OCI-LY3 (cell line): ENCODE measurements around the gene SLC6A11.

ENCODE experiments used
- H2AFZ ChIP-seq: fragments of 200-600, 300-600 bp; shearing (Covaris generic); 2 replicates; pipeline ENCODE4 v1.6.0; 2014; ENCODE audit warnings: antibody characterized with exemption, low read depth, low read length
- H3K27ac ChIP-seq: fragments of 200-600, 300-600 bp; sonication (generic); 2 replicates; pipeline ENCODE4 v1.5.1; 2014; ENCODE audit warnings: mild to moderate bottlenecking, low read length, moderate library complexity, mixed read lengths
- H3K27me3 ChIP-seq: fragments of 200-600, 300-600 bp; sonication (generic); 2 replicates; pipeline ENCODE4 v1.6.1; 2014; ENCODE audit warnings: low read depth, low read length, mixed read lengths
- H3K36me3 ChIP-seq: fragments of 200-600, 300-600 bp; sonication (generic); replicated peaks from 2 replicates; pipeline ENCODE3; 2014; ENCODE audit warnings: low read depth, low read length, mixed read lengths
- H3K4me1 ChIP-seq: fragments of 300-600, 200-600 bp; sonication (generic); 2 replicates; pipeline ENCODE4 v1.6.1; 2014; ENCODE audit warnings: low read length, mixed read lengths
- H3K4me2 ChIP-seq: fragments of 200-600, 300-600 bp; sonication (generic); 2 replicates; pipeline ENCODE4 v1.6.1; 2014; ENCODE audit warnings: low read length, mixed read lengths
- H3K4me3 ChIP-seq: fragments of 300-600, 200-600 bp; sonication (generic); 2 replicates; pipeline ENCODE4 v1.5.1; 2014; ENCODE audit warnings: antibody characterized with exemption, mild to moderate bottlenecking, low read length, moderate library complexity
- H3K79me2 ChIP-seq: fragments of 300-600, 200-600 bp; shearing (Covaris generic); 2 replicates; pipeline ENCODE4 v1.6.1; 2014; ENCODE audit warnings: mild to moderate bottlenecking, low read length, mixed read lengths
- H3K9ac ChIP-seq: fragments of 300-600, 200-600 bp; shearing (Covaris generic); 2 replicates; pipeline ENCODE4 v1.6.0; 2014; ENCODE audit warnings: mild to moderate bottlenecking, low read length, moderate library complexity
- H3K9me3 ChIP-seq: fragments of 200-600, 300-600 bp; shearing (Covaris generic); 2 replicates; pipeline ENCODE4 v1.6.1; 2014; ENCODE audit warnings: low read length, mixed read lengths; ENCODE audit not compliant: insufficient read depth
- H4K20me1 ChIP-seq: fragments of 200-600, 300-600 bp; sonication (generic); 2 replicates; pipeline ENCODE4 v1.6.1; 2016; ENCODE audit warnings: low read length, mixed read lengths; ENCODE audit not compliant: insufficient read depth
- EZH2phosphoT487 ChIP-seq: fragments of 200-600 bp; shearing (Covaris generic); IDR thresholded peaks from 2 replicates; pipeline ENCODE4 v1.6.1; 2018; ENCODE audit warnings: antibody characterized with exemption, mixed run types, low read depth
- TF ChIP-seq, protein P1 (sequence below): fragments of 200-600, 300-600 bp; sonication (generic); IDR thresholded peaks from 2 replicates; pipeline ENCODE4 v1.5.1; 2014; ENCODE audit warnings: antibody characterized with exemption, low read length, low read depth

Gene SLC6A11

DNA sequence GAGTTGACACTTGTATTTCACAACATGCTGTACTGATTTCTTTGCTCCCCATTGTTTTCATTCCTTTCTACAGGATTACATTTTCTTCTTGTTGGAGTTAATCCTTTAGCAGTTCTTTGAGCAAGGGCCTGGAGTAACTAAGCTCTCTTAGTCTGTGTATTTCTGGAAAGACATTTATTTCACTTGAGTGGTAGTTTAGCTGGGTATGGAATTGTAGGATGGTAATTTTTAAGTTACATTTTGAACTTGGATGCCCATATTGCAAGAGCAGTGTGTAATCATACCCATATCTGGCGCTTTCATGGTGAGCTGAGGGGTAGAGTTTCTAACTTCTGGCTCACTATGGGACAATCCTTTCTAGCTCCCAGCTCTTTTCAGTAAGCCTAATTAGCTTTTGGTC lies 74.6 kb downstream of the SLC6A11 start:
- H3K27me3 ChIP-seq: no peaks in the 10 kb centered on the region
- no peak overlapping the region for H3K4me3 ChIP-seq
- TF ChIP-seq, protein P1, sequence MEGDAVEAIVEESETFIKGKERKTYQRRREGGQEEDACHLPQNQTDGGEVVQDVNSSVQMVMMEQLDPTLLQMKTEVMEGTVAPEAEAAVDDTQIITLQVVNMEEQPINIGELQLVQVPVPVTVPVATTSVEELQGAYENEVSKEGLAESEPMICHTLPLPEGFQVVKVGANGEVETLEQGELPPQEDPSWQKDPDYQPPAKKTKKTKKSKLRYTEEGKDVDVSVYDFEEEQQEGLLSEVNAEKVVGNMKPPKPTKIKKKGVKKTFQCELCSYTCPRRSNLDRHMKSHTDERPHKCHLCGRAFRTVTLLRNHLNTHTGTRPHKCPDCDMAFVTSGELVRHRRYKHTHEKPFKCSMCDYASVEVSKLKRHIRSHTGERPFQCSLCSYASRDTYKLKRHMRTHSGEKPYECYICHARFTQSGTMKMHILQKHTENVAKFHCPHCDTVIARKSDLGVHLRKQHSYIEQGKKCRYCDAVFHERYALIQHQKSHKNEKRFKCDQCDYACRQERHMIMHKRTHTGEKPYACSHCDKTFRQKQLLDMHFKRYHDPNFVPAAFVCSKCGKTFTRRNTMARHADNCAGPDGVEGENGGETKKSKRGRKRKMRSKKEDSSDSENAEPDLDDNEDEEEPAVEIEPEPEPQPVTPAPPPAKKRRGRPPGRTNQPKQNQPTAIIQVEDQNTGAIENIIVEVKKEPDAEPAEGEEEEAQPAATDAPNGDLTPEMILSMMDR: no peak
- no peak for TF ChIP-seq EZH2phosphoT487
- no peak overlapping the region for H3K4me2 ChIP-seq
- no peak overlapping the region for H3K9ac ChIP-seq
- H2AFZ ChIP-seq: no peak overlapping the region
- no peaks in the 10 kb centered on the region for H3K36me3 ChIP-seq
- H3K9me3 ChIP-seq: peaks cover 4% of the 10 kb centered on the region; the same call in 1 of the 2 replicates
- H3K4me1 ChIP-seq: no peaks in the 10 kb centered on the region
- H4K20me1 ChIP-seq: no peaks in the 10 kb centered on the region
- no peaks in the 10 kb centered on the region for H3K79me2 ChIP-seq
- H3K27ac ChIP-seq: no peak overlapping the region

DNA sequence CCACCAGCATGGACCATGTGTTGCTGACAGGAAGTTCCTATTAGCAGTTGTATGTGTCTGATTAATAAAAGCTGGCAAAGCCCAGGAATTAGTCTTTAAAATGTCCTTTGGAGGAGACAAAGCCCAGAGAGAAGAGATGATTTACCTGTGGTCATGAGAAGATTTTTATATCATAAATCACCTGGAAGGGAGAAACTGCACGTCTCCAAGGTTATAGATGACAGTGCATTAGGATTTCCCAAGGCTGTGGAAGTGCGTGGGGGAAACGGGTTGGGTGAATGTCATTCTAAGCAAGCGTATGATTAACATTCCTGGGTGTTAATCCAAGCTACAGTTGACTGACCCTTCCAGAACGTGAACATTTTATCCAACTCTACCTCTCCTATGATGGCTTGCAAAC lies 76.6 kb downstream of the SLC6A11 start:
- no peaks in the 10 kb centered on the region for H4K20me1 ChIP-seq
- H3K79me2 ChIP-seq: no peaks in the 10 kb centered on the region
- H3K27ac ChIP-seq: no peak overlapping the region
- H3K4me2 ChIP-seq: no peak overlapping the region
- TF ChIP-seq, protein P1: no peak
- no peak for TF ChIP-seq EZH2phosphoT487
- H3K27me3 ChIP-seq: no peaks in the 10 kb centered on the region
- no peaks in the 10 kb centered on the region for H3K36me3 ChIP-seq
- no peak overlapping the region for H3K9ac ChIP-seq
- H2AFZ ChIP-seq: no peak overlapping the region
- H3K9me3 ChIP-seq: peaks cover 4% of the 10 kb centered on the region; the same call in 1 of the 2 replicates
- no peak overlapping the region for H3K4me3 ChIP-seq
- H3K4me1 ChIP-seq: no peaks in the 10 kb centered on the region

GRCh38 chr3:10901296-10901945 lies 85.4 kb downstream of the SLC6A11 start:
- H3K4me3 ChIP-seq: no peak overlapping the region
- H3K9ac ChIP-seq: no peak overlapping the region
- TF ChIP-seq, protein P1: no peak
- TF ChIP-seq EZH2phosphoT487: no peak
- no peak overlapping the region for H3K27ac ChIP-seq
- no peaks in the 10 kb centered on the region; the same call in 1 of the 2 replicates for H3K27me3 ChIP-seq
- no peak overlapping the region for H3K4me2 ChIP-seq
- H2AFZ ChIP-seq: no peak overlapping the region
- no peaks in the 10 kb centered on the region for H3K36me3 ChIP-seq
- H3K9me3 ChIP-seq: 0 out of 2 replicates have a peak, but pooled peaks cover 2% of the 10 kb centered on the region
- H4K20me1 ChIP-seq: no peaks in the 10 kb centered on the region
- H3K4me1 ChIP-seq: no peaks in the 10 kb centered on the region
- no peaks in the 10 kb centered on the region for H3K79me2 ChIP-seq

DNA sequence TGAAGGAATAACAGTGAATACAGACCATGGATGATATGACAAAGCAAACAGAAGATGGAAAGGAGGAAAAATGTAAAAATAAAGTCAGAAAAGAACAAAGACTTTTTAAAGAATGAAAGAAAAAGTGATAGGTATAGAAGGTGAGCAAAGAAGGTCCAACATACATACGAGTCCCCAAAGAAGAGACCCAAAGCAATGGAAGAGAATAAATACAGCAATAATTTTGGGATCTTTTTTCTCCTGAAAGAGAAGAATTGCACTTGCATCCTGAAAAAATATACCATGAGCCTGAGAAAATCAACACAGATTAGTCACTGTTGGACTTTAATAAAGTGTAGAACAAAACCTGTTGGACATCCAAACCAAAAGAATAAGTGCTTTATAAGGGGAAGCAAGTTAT lies 91.2 kb downstream of the SLC6A11 start:
- Histone ChIP-seq H3K27me3 (no peaks in the 10 kb centered on the region), H3K4me3 (no peak overlapping the region), H3K36me3 (no peaks in the 10 kb centered on the region), H2AFZ (no peak overlapping the region), H3K9me3 (peaks cover 14% of the 10 kb centered on the region; the same call in 1 of the 2 replicates), H3K79me2 (no peaks in the 10 kb centered on the region), H3K4me2 (no peak overlapping the region), H3K27ac (no peak overlapping the region), H3K9ac (no peak overlapping the region), H4K20me1 (no peaks in the 10 kb centered on the region), H3K4me1 (no peaks in the 10 kb centered on the region)
- TF ChIP-seq, protein P1: no peak
- no peak for TF ChIP-seq EZH2phosphoT487
